ENCODE data around the gene OLFML3.

OLFML3 gene

GRCh38 chr1:113949007-113949406 is 30.3 kb upstream of the OLFML3 start:
- DNase-seq, result peak; percentile 42

- DNase-seq, result no peak
Measured at GRCh38 chr1:113950908-113951307, 28.4 kb upstream of the OLFML3 start.

GRCh38 chr1:113951719-113952118 is 27.6 kb upstream of the OLFML3 start:
- no peak for DNase-seq

GRCh38 chr1:113957984-113958383 is 21.3 kb upstream of the OLFML3 start:
- no peak for DNase-seq

- DNase-seq, result no peak
Measured at GRCh38 chr1:113958691-113959090, 20.6 kb upstream of the OLFML3 start.

- no peak for DNase-seq
Measured at GRCh38 chr1:113963281-113963906, 15.9 kb upstream of the OLFML3 start.

GRCh38 chr1:113965703-113966412 is 13.4 kb upstream of the OLFML3 start:
- no peak for DNase-seq

- DNase-seq, result no peak
Measured at GRCh38 chr1:113972954-113973353, 6.3 kb upstream of the OLFML3 start.

- peak; percentile 23 for DNase-seq
Measured at GRCh38 chr1:113975211-113975895, 3.9 kb upstream of the OLFML3 start.

- DNase-seq, result no peak
Measured at GRCh38 chr1:113976609-113977278, 2.5 kb upstream of the OLFML3 start.

GRCh38 chr1:113977906-113978305 is 1.4 kb upstream of the OLFML3 start:
- DNase-seq, result no peak

GRCh38 chr1:113980110-113980509 is 836 bp downstream of the OLFML3 start:
- no peak for DNase-seq

- no peak for DNase-seq
Measured at GRCh38 chr1:113981962-113982931, 3.0 kb downstream of the OLFML3 start.

GRCh38 chr1:113982949-113983348 is 3.7 kb downstream of the OLFML3 start:
- no peak for DNase-seq

GRCh38 chr1:113983391-113983790 is 4.1 kb downstream of the OLFML3 start:
- DNase-seq, result no peak

GRCh38 chr1:113983826-113984225 is 4.6 kb downstream of the OLFML3 start:
- DNase-seq, result no peak

GRCh38 chr1:113984710-113985109 is 5.4 kb downstream of the OLFML3 start:
- DNase-seq, result no peak

- DNase-seq, result no peak
Measured at GRCh38 chr1:113986802-113987201, 7.5 kb downstream of the OLFML3 start.

GRCh38 chr1:113987259-113987658 is 8.0 kb downstream of the OLFML3 start:
- no peak for DNase-seq

- DNase-seq, result no peak
Measured at GRCh38 chr1:113990530-113990929, 11.3 kb downstream of the OLFML3 start.

GRCh38 chr1:113990961-113991360 is 11.7 kb downstream of the OLFML3 start:
- no peak for DNase-seq

GRCh38 chr1:113991467-113991997 is 12.3 kb downstream of the OLFML3 start:
- no peak for DNase-seq
